Cardiac muscle cell (in vitro differentiated cells and primary cell): ENCODE data around the gene SLC7A4. TPM values are rescaled to one million over a fixed set of nuclear protein-coding genes. Genes with fewer than 3 reads are reported as not detected.

ENCODE experiments used
- DNase-seq, 2 donors: peaks; one replicate each; pipeline versions ENCODE4 v3.0.0 to v3.0.0-alpha.2; 2010 to 2017; ENCODE audit warnings: low read depth in 1 of 2, low spot score in 1 of 2
- H3K27ac ChIP-seq: fragments of 200-600 bp; sonication (generic); 2 replicates; pipeline ENCODE4 v1.5.1; 2016
- H3K27me3 ChIP-seq: fragments of 200-600 bp; sonication (generic); 2 replicates; pipeline ENCODE4 v1.6.0; 2016; ENCODE audit warnings: control low read depth
- H3K36me3 ChIP-seq: fragments of 200-600 bp; sonication (generic); 2 replicates; pipeline ENCODE4 v1.5.1; 2016; ENCODE audit warnings: control low read depth
- H3K4me1 ChIP-seq: fragments of 200-600 bp; sonication (generic); 2 replicates; pipeline ENCODE4 v1.8.1; 2017; ENCODE audit warnings: low read depth, mild to moderate bottlenecking, mixed run types
- H3K4me3 ChIP-seq: fragments of 200-600 bp; sonication (generic); 2 replicates; pipeline ENCODE4 v1.5.1; 2016; ENCODE audit warnings: mild to moderate bottlenecking
- H3K9me3 ChIP-seq: fragments of 200-600 bp; sonication (generic); 2 replicates; pipeline ENCODE4 v1.5.1; 2017; ENCODE audit warnings: low read depth, mild to moderate bottlenecking, control low read depth
- polyA plus RNA-seq: library from polyadenylated mRNA; unstranded; fragments of >200 nt; fragmentation: Nextera tagmentation; extraction: Ambion mirVana; gene quantifications from 2 replicates; pipeline ENCODE4 v1.2.1, GENCODE V29; 2016
- total RNA-seq: library from RNA; depleted of rRNA; stranded (reverse); fragments of >200 nt; gene quantifications from 2 replicates; pipeline ENCODE4 v1.2.3, GENCODE V29; 2016
- TF ChIP-seq, protein P1 (sequence below): IDR thresholded peaks from 2 replicates; pipeline ENCODE4 v1.5.1; 2012; ENCODE audit warnings: low read depth, mild to moderate bottlenecking, low read length

The SLC7A4 gene
- total and polyA plus RNA-seq, 2 experiments from 2014 or later: 1.8 to 4.4 TPM

DNA sequence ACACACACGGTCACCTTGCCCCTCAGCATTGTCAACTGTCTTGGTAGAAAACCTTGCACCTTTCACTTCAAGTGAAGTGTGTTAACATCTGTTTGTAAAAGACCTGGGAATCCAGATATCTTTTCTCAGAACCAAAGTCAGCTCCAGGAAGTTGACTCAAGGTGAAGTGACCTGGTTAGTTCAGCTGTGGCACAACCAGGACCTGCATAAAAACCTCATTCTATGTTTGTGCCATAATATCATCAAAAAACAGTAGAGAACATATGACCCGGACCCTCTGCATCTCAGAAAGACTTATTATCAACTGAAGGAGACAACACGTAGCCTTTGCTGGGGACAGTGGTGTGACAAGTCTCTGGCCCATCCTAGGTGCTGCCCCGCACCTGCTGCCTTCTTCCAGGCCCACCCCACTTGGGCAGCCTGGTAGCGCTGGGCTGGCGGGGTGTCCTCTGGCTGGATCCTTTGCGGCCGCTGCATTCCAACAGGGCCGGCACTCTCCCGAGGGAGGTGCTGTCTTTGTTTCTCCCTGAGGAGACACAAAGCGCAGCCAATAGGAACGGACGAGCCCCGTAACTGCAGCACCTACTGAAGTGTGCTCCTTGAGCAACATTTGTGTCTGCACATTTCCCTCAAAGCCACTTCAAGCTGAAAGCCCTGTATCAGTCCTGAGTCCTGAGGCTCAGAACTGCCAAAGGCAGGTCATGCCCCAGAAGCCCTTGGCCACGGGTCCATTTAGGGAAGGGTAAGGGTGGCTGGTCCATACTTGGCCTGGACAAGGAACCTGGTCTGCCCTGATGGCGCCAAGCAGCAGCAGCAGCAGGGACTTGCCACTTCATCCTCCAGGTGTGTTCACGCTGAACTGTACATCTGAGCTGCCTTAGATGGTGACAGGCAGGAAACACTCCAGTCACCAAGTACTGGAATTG lies 38.6 kb upstream of the SLC7A4 start:
- Histone ChIP-seq H3K27ac (no peak overlapping the region), H3K9me3 (no peaks in the 10 kb centered on the region), H3K4me1 (no peaks in the 10 kb centered on the region), H3K36me3 (no peaks in the 10 kb centered on the region), H3K27me3 (no peaks in the 10 kb centered on the region), H3K4me3 (no peak overlapping the region)
- no peak for DNase-seq
- TF ChIP-seq, protein P1, sequence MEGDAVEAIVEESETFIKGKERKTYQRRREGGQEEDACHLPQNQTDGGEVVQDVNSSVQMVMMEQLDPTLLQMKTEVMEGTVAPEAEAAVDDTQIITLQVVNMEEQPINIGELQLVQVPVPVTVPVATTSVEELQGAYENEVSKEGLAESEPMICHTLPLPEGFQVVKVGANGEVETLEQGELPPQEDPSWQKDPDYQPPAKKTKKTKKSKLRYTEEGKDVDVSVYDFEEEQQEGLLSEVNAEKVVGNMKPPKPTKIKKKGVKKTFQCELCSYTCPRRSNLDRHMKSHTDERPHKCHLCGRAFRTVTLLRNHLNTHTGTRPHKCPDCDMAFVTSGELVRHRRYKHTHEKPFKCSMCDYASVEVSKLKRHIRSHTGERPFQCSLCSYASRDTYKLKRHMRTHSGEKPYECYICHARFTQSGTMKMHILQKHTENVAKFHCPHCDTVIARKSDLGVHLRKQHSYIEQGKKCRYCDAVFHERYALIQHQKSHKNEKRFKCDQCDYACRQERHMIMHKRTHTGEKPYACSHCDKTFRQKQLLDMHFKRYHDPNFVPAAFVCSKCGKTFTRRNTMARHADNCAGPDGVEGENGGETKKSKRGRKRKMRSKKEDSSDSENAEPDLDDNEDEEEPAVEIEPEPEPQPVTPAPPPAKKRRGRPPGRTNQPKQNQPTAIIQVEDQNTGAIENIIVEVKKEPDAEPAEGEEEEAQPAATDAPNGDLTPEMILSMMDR: no peak

DNA sequence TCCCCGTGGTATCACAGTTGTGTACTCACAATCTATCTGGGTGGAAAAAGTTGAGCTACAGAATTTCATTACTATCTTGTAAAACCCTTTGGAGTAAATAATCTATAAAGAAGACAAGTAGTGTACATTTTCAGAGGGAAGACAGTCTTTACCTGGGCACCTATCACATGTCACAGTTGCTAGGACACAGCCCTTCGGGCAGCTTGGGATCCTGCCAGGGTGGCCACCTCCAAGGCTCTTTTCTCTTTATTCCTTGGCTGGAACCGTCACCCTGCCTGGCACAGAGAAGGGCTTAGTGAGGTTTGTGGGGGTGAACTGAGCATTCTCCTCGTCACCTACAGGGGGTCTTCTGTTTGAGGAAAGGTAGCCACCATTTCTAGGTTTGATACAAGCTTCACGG lies 37.0 kb upstream of the SLC7A4 start:
- Histone ChIP-seq H3K4me1 (no peaks in the 10 kb centered on the region), H3K27me3 (no peaks in the 10 kb centered on the region), H3K36me3 (no peaks in the 10 kb centered on the region), H3K27ac (no peak overlapping the region), H3K4me3 (no peak overlapping the region), H3K9me3 (no peaks in the 10 kb centered on the region)
- TF ChIP-seq, protein P1: no peak
- DNase-seq: no peak

DNA sequence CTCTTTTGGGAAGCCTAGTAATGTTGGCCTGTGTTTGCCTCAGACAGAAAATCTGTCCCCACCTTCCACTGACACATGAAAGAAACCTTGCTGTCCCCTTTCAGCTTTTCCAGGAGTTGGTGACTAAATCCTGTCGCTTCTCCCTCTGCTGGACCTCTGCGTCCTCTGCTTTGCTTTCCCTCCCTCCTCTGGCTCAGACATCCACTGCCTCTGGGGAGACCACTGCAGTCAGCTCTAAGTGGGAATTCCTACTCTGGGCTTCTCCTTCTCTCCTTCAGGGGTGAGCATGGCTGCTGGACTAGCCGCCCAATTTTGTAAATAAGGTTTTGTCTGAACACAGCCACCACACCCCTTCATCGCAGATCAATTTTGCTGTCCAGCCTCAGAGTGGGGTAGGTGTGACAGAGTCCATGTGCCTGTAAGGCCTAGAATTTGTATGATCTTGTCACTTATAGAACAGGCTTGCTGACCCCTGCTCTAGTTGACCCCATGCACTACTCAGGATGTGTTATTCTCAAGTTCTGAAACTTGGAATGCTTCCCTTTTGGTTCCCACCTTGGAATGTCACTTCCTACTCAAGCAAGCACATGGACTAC lies 36.4 kb upstream of the SLC7A4 start:
- DNase-seq: no peak
- Histone ChIP-seq H3K36me3 (no peaks in the 10 kb centered on the region), H3K27ac (no peak overlapping the region), H3K9me3 (no peaks in the 10 kb centered on the region), H3K27me3 (no peaks in the 10 kb centered on the region), H3K4me1 (no peaks in the 10 kb centered on the region), H3K4me3 (no peak overlapping the region)
- TF ChIP-seq, protein P1: no peak

DNA sequence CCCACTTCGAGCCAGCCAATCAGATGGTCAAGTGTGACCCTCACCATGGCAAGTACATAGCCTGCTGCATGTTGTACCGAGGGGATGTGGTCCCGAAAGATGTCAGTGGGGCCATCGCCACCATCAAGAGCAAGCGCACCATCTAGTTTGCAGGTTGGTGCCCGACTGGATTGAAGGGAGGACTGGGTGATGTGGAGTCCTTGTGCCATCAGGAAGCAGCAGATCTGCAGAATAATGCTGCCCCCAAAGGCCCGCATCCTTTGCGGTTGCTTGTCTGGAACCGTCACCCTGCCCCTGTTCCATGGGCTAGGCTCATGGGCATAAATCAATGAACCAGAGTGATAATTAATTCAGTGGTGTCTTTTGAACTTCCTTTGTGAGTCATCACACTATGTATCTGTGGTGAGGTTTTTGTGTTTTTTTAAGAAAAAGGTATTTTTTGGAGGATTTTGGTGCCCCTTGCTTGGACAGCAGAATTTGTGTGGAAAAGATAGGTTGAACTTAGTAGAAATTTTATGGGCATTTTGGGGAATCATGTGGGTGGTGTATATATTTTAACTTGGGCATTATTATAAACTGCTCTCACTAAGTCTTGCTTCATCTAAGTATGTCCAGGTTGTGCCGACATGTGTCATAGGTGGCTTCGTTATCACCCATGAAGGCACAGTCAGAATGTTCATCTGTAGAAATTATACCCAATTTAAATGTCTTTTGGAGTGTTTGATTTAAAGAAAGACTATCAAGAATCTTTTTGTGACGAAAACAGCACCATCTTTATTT lies 35.7 kb upstream of the SLC7A4 start:
- TF ChIP-seq, protein P1: no peak
- no peaks in the 10 kb centered on the region for H3K4me1 ChIP-seq
- no peaks in the 10 kb centered on the region for H3K27me3 ChIP-seq
- H3K4me3 ChIP-seq: no peak overlapping the region
- H3K27ac ChIP-seq: no peak overlapping the region
- DNase-seq: no peak
- no peaks in the 10 kb centered on the region for H3K36me3 ChIP-seq
- no peaks in the 10 kb centered on the region for H3K9me3 ChIP-seq

DNA sequence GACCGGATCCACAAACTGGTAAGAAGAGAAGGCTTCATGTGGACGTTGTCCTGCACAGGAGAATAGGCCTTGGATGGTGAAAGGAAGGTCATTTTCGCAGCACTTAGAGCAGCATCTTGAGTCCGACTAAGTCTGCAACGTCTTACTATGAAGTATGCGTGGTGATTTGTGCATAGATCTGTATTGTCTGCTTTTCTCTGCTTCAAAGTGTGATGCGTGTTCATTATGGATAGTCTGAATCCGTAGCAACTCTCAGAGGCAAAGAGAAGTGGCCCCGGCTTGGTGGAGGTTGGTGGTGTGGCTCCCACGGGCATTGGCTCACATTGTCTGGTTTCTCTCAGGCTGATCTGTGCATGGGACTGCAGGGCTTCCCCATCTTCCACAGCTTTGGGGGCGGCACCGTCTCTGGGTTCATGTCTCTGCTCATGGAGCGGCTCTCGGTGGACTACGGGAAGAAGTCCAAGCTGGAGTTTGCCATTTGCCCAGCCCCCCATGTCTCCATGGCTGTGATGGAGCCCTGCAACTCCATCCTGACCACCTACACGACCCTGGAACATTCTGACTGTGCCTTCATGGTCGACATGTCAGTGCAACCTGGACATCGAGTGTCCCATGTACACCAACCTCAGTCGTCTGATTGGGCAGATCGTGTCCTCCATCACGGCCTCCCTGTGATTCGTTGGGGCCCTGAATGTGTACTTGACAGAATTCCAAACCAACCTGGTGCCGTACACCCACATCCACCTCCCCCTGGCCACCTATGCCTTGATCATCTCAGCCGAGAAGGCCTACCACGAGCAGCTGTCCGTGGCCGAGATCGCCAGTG lies 34.9 kb upstream of the SLC7A4 start:
- H3K9me3 ChIP-seq: no peaks in the 10 kb centered on the region
- no peak for DNase-seq
- no peak overlapping the region for H3K4me3 ChIP-seq
- no peaks in the 10 kb centered on the region for H3K4me1 ChIP-seq
- H3K27me3 ChIP-seq: no peaks in the 10 kb centered on the region
- TF ChIP-seq, protein P1: no peak
- H3K27ac ChIP-seq: no peak overlapping the region
- H3K36me3 ChIP-seq: no peaks in the 10 kb centered on the region
